Heart right ventricle (tissue), 16 donors: ENCODE results near the gene ZC3H10. TPM values are rescaled to one million over a fixed set of nuclear protein-coding genes. Genes with fewer than 3 reads are reported as not detected.
A peak's percentile ranks its signal among the peaks of the same experiment; 100 is the strongest.
"Not testable (repeated sequence)": the region's sequence is repeated elsewhere in the genome, so short reads cannot be mapped to it uniquely, and the experiment has no call there.

Experiments
- ATAC-seq, 8 donors: fragments of 200-7000 bp; cut with Tn5 transposase; one replicate each; pipeline ENCODE4 v1.9.1; 2020; ENCODE audit warnings: mild to moderate bottlenecking in 8 of 8, moderate library complexity in 8 of 8, moderate number of reproducible peaks in 1 of 8
- DNase-seq, 2 donors: peaks; one replicate each; pipeline ENCODE4 v3.0.0-alpha.2; 2020
- H3K27ac ChIP-seq, 10 donors: fragments of 200-600 bp; sonication (generic) in 2 of 10; one replicate each; pipeline versions ENCODE4 v1.5.0 to v1.8.0; 2020 to 2022; ENCODE audit warnings: mild to moderate bottlenecking in 3 of 10
- H3K27me3 ChIP-seq, 7 donors: fragments of 200-600 bp; one replicate each; pipeline ENCODE4 v1.8.0; 2021 to 2022; ENCODE audit warnings: mild to moderate bottlenecking in 2 of 7
- H3K36me3 ChIP-seq, 9 donors: fragments of 200-600 bp; sonication (generic) in 1 of 9; one replicate each; pipeline versions ENCODE4 v1.5.0 to v1.8.0; 2020 to 2022; ENCODE audit warnings: mild to moderate bottlenecking in 2 of 9
- H3K4me1 ChIP-seq, 9 donors: fragments of 200-600 bp; sonication (generic) in 1 of 9; one replicate each; pipeline versions ENCODE4 v1.5.0 to v1.8.0; 2020 to 2022; ENCODE audit warnings: mild to moderate bottlenecking in 4 of 9
- H3K4me3 ChIP-seq, 10 donors: fragments of 200-600 bp; sonication (generic) in 2 of 10; one replicate each; pipeline versions ENCODE4 v1.5.0 to v1.8.0; 2020 to 2022; ENCODE audit warnings: mild to moderate bottlenecking in 7 of 10, moderate library complexity in 2 of 10
- H3K9me3 ChIP-seq, 11 donors: fragments of 200-600 bp in 10 of 11; sonication (generic) in 2 of 11; one replicate each; pipeline versions ENCODE4 v1.5.0 to v1.8.0; 2013 to 2022; ENCODE audit warnings: mild to moderate bottlenecking in 2 of 11, control low read depth in 1 of 11, moderate library complexity in 1 of 11
- CTCF ChIP-seq, 9 donors: fragments of 200-600 bp; sonication (generic) in 2 of 9; IDR thresholded peaks; one replicate each; pipeline versions ENCODE4 v1.5.0 to v1.8.0; 2021 to 2022; ENCODE audit warnings: antibody characterized with exemption in 9 of 9, mild to moderate bottlenecking in 5 of 9, moderate library complexity in 1 of 9
- WGBS, 2 donors: extraction: QIAGEN DNeasy Blood & Tissue Kit; methylation state at CpG; one replicate each; pipeline ENCODE4 v1.1.7; 2013; ENCODE audit warnings: inconsistent platforms in 1 of 2; 5-methylcytosine and 5-hydroxymethylcytosine counted together
- intact Hi-C, 10 donors: fragments of 100-400 bp; cut with DNase I; formaldehyde crosslinking; loops; one replicate each; pipeline versions ENCODE4 v1.11.1 to v1.14.2; 2022
- polyA plus RNA-seq, 2 donors: library from polyadenylated mRNA; stranded (reverse); fragments of 200-250 nt; gene quantifications; one replicate each; pipeline ENCODE4 v1.2.3, GENCODE V29; 2013
- total RNA-seq, 10 donors: library from RNA; stranded (reverse); fragmentation: NEBNext Ultra II Directional in 3 of 10; extraction: Animal tissue kit (Norgen Biotek cat#: 25700) in 3 of 10; gene quantifications; one replicate each; pipeline versions ENCODE4 v1.2.1 to v1.2.4, GENCODE V29; 2021 to 2023
- donor health status: Arrhythmogenic right ventricular cardiomyopathy.
- donor health status: ischemic (EF 13 %, LVEDD 7.1; RV severe dilation, severe dysfunction).
- donor health status: healthy with polysubstance abuse.
- donor health status: DM: no; HTN: yes; CAD: no.
- donor health status: DM: no; HTN: no; CAD: no.
- donor health status: ischemic (EF 25% LVEDD 6.9; RV normal size, moderate dysfunction).
- donor health status: ischemic (EF 25% LVEDD 5.7; RV mildly dilated, moderate dysfunction).
- donor health status: healthy.
- donor health status: DM: yes; HTN: yes; CAD: no.
- donor health status: Ischemic cardiomyopathy.
- donor health status: ischemic (EF 35%, LVEDD 5.7; RV mildly dilated, moderate dysfunction).
- donor health status: nonischemic (EF 11% LVEDD 7.7; RV severe dilation, severe dysfunction).
- donor health status: DM: yes; HTN: yes; CAD: no.
- donor health status: PGD.
- donor health status: ischemic (EF 29% LVEDD 5.4; RV normal size, mild dysfunction).
- donor health status: nonischemic (EF 23%, LVEDD 6.1; RV moderate dilation, normal function).

ZC3H10 gene
- total and polyA plus RNA-seq, 12 donors = 2.1 to 5.8 (median 4.8) TPM

- no peak overlapping the region for H3K27ac ChIP-seq
These were observed 36.8 kb downstream of the ZC3H10 start for GRCh38 chr12:56154818-56155217.

DNA sequence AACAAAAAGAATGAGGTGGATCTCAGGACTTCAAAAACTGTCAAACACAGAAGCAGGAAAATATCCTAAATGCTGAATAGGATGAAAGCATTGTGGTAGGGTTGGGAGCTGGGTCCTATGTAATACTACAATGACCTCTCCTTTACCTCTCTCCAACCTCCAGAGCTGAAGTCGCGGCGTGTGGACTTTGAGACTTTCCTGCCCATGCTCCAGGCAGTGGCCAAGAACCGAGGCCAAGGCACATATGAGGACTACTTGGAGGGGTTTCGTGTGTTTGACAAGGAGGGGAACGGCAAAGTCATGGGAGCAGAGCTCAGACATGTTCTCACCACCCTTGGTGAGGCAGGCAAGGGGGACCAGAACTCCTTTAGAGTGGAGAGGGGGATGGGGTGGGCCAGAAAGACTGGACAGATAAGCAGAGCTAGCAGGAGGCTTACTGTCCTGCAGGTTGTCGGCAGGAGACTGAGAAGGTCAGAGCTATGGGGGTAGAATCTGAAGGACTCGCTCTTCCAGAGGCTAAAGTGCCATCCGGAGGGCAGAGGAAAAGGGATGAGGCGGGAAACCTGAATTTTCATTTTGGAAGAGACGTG, 37.3 kb downstream of the ZC3H10 start:
- Histone ChIP-seq H3K4me3 (no peak overlapping the region), H3K27me3 (no peaks in the 10 kb centered on the region), H3K4me1 (peaks cover 12 to 51% (median 46%) of the 10 kb centered on the region in 9 donors), H3K9me3 (no peaks in the 10 kb centered on the region), H3K27ac (no peak overlapping the region), H3K36me3 (peaks cover 0 to 19% (median 10%) of the 10 kb centered on the region in 9 donors)
- DNase-seq = no peak
- no peak for ATAC-seq
- intact Hi-C loops = loop anchor here in 1 of 10 donors (5.0 kb wide), 1 partner anchor 33 kb away; no protein-coding TSS in a partner anchor
- 89 to 90% methylated on average over 11 of the region's 11 CpGs for WGBS, 2 donors
- no peak for TF ChIP-seq CTCF (IDR thresholded peaks at IDR 0.05)

More at GRCh38 chr12:56154818-56155217, 36.8 kb downstream of the ZC3H10 start:
- DNase-seq = no peak
- no peak overlapping the region for H3K4me3 ChIP-seq
- H3K27me3 ChIP-seq = no peaks in the 10 kb centered on the region
- intact Hi-C loops = loop anchor here in 1 of 10 donors (5.0 kb wide), 1 partner anchor 33 kb away; no protein-coding TSS in a partner anchor
- peaks cover 0 to 16% (median 5%) of the 10 kb centered on the region in 9 donors for H3K36me3 ChIP-seq
- WGBS, 2 donors = 90% methylated on average over 5 of the region's 5 CpGs
- peaks cover 7 to 47% (median 42%) of the 10 kb centered on the region in 9 donors for H3K4me1 ChIP-seq
- no peak for ATAC-seq
- H3K9me3 ChIP-seq = no peaks in the 10 kb centered on the region
- no peak for TF ChIP-seq CTCF (IDR thresholded peaks at IDR 0.05)

GRCh38 chr12:56156464-56157200, 38.6 kb downstream of the ZC3H10 start:
- peak overlapping the region; percentile 36 to 98 (median 89) for H3K4me3 ChIP-seq
- not testable (repeated sequence) for ATAC-seq

DNA sequence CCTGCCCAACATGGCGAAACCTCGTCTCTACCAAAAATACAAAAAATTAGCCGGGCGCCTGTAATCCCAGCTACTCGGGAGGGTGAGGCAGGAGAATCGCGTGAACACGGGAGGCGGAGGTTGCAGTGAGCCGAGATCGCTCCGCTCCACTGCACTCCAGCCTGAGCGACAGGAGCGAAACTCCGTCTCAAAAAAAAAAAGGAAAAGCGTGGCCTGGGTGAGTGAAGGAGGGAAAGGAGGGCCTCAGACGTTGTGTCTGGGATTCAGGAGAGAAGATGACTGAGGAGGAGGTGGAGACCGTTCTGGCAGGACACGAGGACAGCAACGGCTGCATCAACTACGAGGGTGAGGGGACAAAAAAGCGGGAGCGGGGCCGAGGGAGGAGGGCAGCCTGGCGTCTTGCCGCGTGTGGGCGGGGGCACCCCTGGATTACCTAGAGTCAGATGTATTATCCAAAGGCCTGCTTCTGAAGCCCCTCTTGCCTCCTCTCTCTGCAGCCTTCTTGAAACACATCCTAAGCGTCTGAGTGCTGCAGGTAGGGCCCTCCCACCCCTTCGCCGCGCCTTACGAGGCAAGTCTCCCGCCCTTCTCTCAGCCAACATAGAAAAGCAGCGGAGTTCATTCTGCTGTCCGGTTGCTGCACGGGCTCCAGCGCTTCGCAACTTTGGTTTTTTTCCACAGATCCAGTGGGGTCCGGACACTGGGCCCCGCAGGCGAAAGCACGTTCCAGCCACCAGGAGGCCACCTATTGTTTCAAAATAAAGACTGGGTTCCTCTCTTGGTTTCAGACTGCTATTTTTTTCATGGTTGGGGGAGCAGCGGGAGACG, 39.3 kb downstream of the ZC3H10 start:
- H3K27me3 ChIP-seq = no peaks in the 10 kb centered on the region
- intact Hi-C loops = loop anchor here in 7 of 10 donors (1.0 to 5.0 kb wide), 4 partner anchors 30 to 39 kb away; partner anchors contain the start of gene ZC3H10 (in 2 of the 7)
- WGBS, 2 donors = 7 to 10% methylated on average over 45 of the region's 45 CpGs
- TF ChIP-seq CTCF (IDR thresholded peaks at IDR 0.05) = peak; percentile 43 to 75 (median 64)
- H3K9me3 ChIP-seq = no peaks in the 10 kb centered on the region
- peaks cover 4 to 39% (median 29%) of the 10 kb centered on the region in 9 donors for H3K36me3 ChIP-seq
- DNase-seq (peak; percentile 62 to 86), ATAC-seq (peak; percentile 35 to 68 (median 58))
- peak overlapping the region; percentile 93 to 99 (median 98) for H3K27ac ChIP-seq
- H3K4me3 ChIP-seq = peak overlapping the region; percentile 36 to 98 (median 89)
- peaks cover 20 to 57% (median 49%) of the 10 kb centered on the region in 9 donors for H3K4me1 ChIP-seq

More at GRCh38 chr12:56156464-56157200, 38.6 kb downstream of the ZC3H10 start:
- peak overlapping the region; percentile 93 to 99 (median 98) for H3K27ac ChIP-seq
- peaks cover 18 to 52% (median 49%) of the 10 kb centered on the region in 9 donors for H3K4me1 ChIP-seq
- H3K36me3 ChIP-seq = peaks cover 3 to 32% (median 22%) of the 10 kb centered on the region in 9 donors
- not testable (repeated sequence) for H3K27me3 ChIP-seq, DNase-seq, H3K9me3 ChIP-seq
- intact Hi-C loops = loop anchor here in 2 of 10 donors (2.0 to 5.0 kb wide), 2 partner anchors 30 to 34 kb away; no protein-coding TSS in a partner anchor
- 95% methylated on average over 21 of the region's 21 CpGs for WGBS, 2 donors
